Measurements from ENCODE around the gene WDR70. TPM values are rescaled to one million over a fixed set of nuclear protein-coding genes. Genes with fewer than 3 reads are reported as not detected.

Gene WDR70
- total and polyA plus RNA-seq, 2 donors (not counting 3 experiments of a cell fraction or from before 2014, with no cell fraction given): 6.7 to 37.3 TPM

DNA sequence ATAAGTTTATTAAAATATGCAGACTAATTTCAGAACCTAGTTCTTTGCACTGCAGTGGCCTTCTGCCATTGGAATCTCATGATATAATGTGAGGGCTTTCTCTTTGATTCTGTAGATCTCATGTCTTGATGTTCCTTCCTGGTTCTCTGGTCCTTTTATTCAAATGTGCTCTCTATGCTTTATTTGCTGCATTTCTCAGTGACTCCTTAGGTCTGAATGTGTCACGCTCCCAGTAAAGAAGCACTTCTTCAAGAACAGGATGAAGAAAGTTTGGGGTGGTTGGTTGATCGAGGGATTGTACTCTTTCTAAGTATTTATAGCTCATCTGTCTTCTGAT, 338.1 kb downstream of the WDR70 start:
- intact Hi-C loops (cut with micrococcal nuclease): loop anchor here (1.0 to 10.0 kb wide), 4 partner anchors 50 to 842 kb away; partner anchors contain the start of gene NIPBL
- DNase-seq (ENCODE audit: low read depth, low spot score) (no peak), FAIRE-seq (no peak)
- ChIA-PET POLR2A (no interaction called here), CTCF (interaction anchor here (0.9 to 1.6 kb wide), 6 partner anchors 13 to 163 kb away, joined by 3 to 5 read pairs (median 4); no protein-coding TSS in a partner anchor)
- Histone ChIP-seq H3K4me3 (replicated peaks in 1 of 3; ENCODE audit: insufficient read depth in 1 of 3, low read depth in 1 of 3, low read length in 3 of 3) (no peak overlapping the region), H3K9me3 (replicated peaks; ENCODE audit: control insufficient read depth, insufficient read depth, low read length) (no peaks in the 10 kb centered on the region), H3K9me1 (replicated peaks; ENCODE audit: control insufficient read depth, extremely low read depth, insufficient read depth, low read length) (no peaks in the 10 kb centered on the region), H3K36me3 (ENCODE audit: control insufficient read depth in 2 of 2, extremely low read depth in 1 of 2, insufficient read depth in 2 of 2, low read length in 2 of 2) (no peaks in the 10 kb centered on the region), H2AFZ (ENCODE audit: low read depth, low read length) (no peak overlapping the region), H3K4me2 (ENCODE audit: insufficient read depth, low read length) (peak overlapping the region; percentile 16), H3K79me2 (ENCODE audit: control insufficient read depth, insufficient read depth, low read length) (no peaks in the 10 kb centered on the region), H3K27ac (ENCODE audit: insufficient read depth, low read depth, low read length) (peak overlapping the region; percentile 46), H3K27me3 (ENCODE audit: control insufficient read depth in 2 of 2, insufficient read depth in 2 of 2, low read length in 2 of 2) (no peaks in the 10 kb centered on the region), H4K20me1 (replicated peaks; ENCODE audit: control insufficient read depth, extremely low read depth, insufficient read depth, low read length) (no peaks in the 10 kb centered on the region), H3K9ac (replicated peaks; ENCODE audit: extremely low read depth, insufficient read depth, low read length) (no peak overlapping the region), H3K4me1 (ENCODE audit: control insufficient read depth, extremely low read depth, insufficient read depth, low read length) (peaks cover 36% of the 10 kb centered on the region)
- TF ChIP-seq CTCF (IDR thresholded peaks at IDR 0.05; ENCODE audit: extremely low read depth in 1 of 2, insufficient read depth in 1 of 2, low read depth in 1 of 2, low read length in 2 of 2) (no peak), JUN (IDR thresholded peaks at IDR 0.05; ENCODE audit: borderline replicate concordance, insufficient read depth, insufficient read length, low read depth) (no peak), GATA2 (IDR thresholded peaks at IDR 0.05; ENCODE audit: insufficient read depth, insufficient read length, low read depth, low read length) (no peak), POLR2AphosphoS5 (IDR thresholded peaks at IDR 0.05; ENCODE audit: insufficient read depth, low read depth, low read length) (no peak), POLR2A (IDR thresholded peaks at IDR 0.05; ENCODE audit: low read depth, low read length) (no peak)
- BruUV-seq (replicated peaks): no TSS peak
- dilution Hi-C loops (cut with MboI; ENCODE audit: extremely low pct_ligation_motif_present, low sequenced_read_pairs): no loop called here
